Esophagus muscularis mucosa (tissue), 4 donors: Measurements from ENCODE around the gene ZNF180. TPM values are rescaled to one million over a fixed set of nuclear protein-coding genes. Genes with fewer than 3 reads are reported as not detected.

Experiments used
- DNase-seq: peaks from one replicate; pipeline ENCODE4 v3.0.0-alpha.2; 2017; ENCODE audit errors: extremely low spot score
- H3K27ac ChIP-seq, 4 donors: fragments of 200-600 bp; sonication (generic); replicated peaks in 1 of 4; 1 replicate in 3 of 4; 2 replicates in 1 of 4; pipeline ENCODE4 v1.5.1; 2016 to 2019; ENCODE audit warnings: mild to moderate bottlenecking in 1 of 4
- H3K27me3 ChIP-seq, 4 donors: fragments of 200-600 bp; sonication (generic); one replicate each; pipeline versions ENCODE4 v1.5.1 to v1.6.0; 2016 to 2019
- H3K36me3 ChIP-seq, 4 donors: fragments of 200-600 bp; sonication (generic); one replicate each; pipeline ENCODE4 v1.5.1; 2016 to 2019
- H3K4me1 ChIP-seq, 4 donors: fragments of 200-600 bp; sonication (generic); one replicate each; pipeline ENCODE4 v1.5.1; 2016 to 2019
- H3K4me3 ChIP-seq, 4 donors: fragments of 200-600 bp; sonication (generic); 1 replicate in 2 of 4; 2 replicates in 2 of 4; pipeline ENCODE4 v1.5.1; 2016 to 2019; ENCODE audit warnings: mild to moderate bottlenecking in 4 of 4, moderate library complexity in 1 of 4
- H3K9me3 ChIP-seq, 4 donors: fragments of 200-600 bp; sonication (generic); 1 replicate in 3 of 4; 2 replicates in 1 of 4; pipeline ENCODE4 v1.5.1; 2016 to 2019
- CTCF ChIP-seq, 3 experiments: fragments of 200-600 bp in 2 of 3; fragments of 450-650 bp in 1 of 3; sonication (generic) in 2 of 3; IDR thresholded peaks; one replicate each; pipeline ENCODE4 v1.5.1; 2017 to 2019; ENCODE audit warnings: antibody characterized with exemption in 3 of 3, mild to moderate bottlenecking in 2 of 3, moderate library complexity in 1 of 3
- EP300 ChIP-seq: sonication (generic); formaldehyde crosslinking; IDR thresholded peaks from one replicate; pipeline ENCODE4 v1.6.1; 2017; ENCODE audit warnings: antibody characterized with exemption
- POLR2A ChIP-seq: fragments of 450-650 bp; IDR thresholded peaks from one replicate; pipeline ENCODE4 v1.6.1; 2017; ENCODE audit warnings: antibody characterized with exemption, moderate library complexity, mild to moderate bottlenecking, low read depth
- POLR2AphosphoS5 ChIP-seq, 2 donors: sonication (generic); formaldehyde crosslinking; IDR thresholded peaks; one replicate each; pipeline ENCODE4 v1.6.1; 2017; ENCODE audit warnings: antibody characterized with exemption in 2 of 2
- WGBS: methylation state at CpG from one replicate; pipeline ENCODE4 v1.1.5; 2018; 5-methylcytosine and 5-hydroxymethylcytosine counted together
- intact Hi-C: fragments of 100-400 bp; cut with DNase I; formaldehyde crosslinking; loops from one replicate; pipeline ENCODE4 v1.15.1; 2023
- total RNA-seq, 4 donors: library from RNA; depleted of rRNA; stranded (reverse); fragments of >200 nt; gene quantifications; one replicate each; pipeline versions ENCODE4 v1.1.0 to v1.2.1, GENCODE V29; 2016

The ZNF180 gene
- total RNA-seq, 4 donors from 2014 or later, result 3.8 to 16.5 (median 8.1) TPM

GRCh38 chr19:44525721-44526430 lies 25.6 kb upstream of the ZNF180 start:
- Histone ChIP-seq H3K27me3 (peaks cover 0 to 28% (median 0%) of the 10 kb centered on the region in 4 donors), H3K4me3 (no peak overlapping the region), H3K4me1 (no peaks in the 10 kb centered on the region), H3K36me3 (no peaks in the 10 kb centered on the region), H3K27ac (no peak overlapping the region), H3K9me3 (peaks cover 0 to 2% (median 0%) of the 10 kb centered on the region in 4 donors)
- intact Hi-C loops, result no loop called here
- DNase-seq, result no peak
- WGBS, result 40% methylated on average over 4 of the region's 4 CpGs
- TF ChIP-seq POLR2AphosphoS5 (IDR thresholded peaks at IDR 0.05), result no peak
- TF ChIP-seq POLR2A, result no peak
- no peak for TF ChIP-seq CTCF (IDR thresholded peaks at IDR 0.05)
- TF ChIP-seq EP300, result no peak

- intact Hi-C loops, result no loop called here
- WGBS, result 94% methylated on average over 2 of the region's 2 CpGs
- Histone ChIP-seq H3K36me3 (no peaks in the 10 kb centered on the region), H3K27ac (no peak overlapping the region), H3K9me3 (peaks cover 0 to 6% (median 0%) of the 10 kb centered on the region in 4 donors), H3K27me3 (peaks cover 0 to 15% (median 0%) of the 10 kb centered on the region in 4 donors), H3K4me3 (no peak overlapping the region), H3K4me1 (no peaks in the 10 kb centered on the region)
- TF ChIP-seq CTCF (IDR thresholded peaks at IDR 0.05), result no peak
- no peak for TF ChIP-seq EP300
- TF ChIP-seq POLR2A, result no peak
- TF ChIP-seq POLR2AphosphoS5 (IDR thresholded peaks at IDR 0.05), result no peak
- DNase-seq, result no peak
These were observed 21.0 kb upstream of the ZNF180 start for GRCh38 chr19:44521370-44521769.

- Histone ChIP-seq H3K9me3 (peaks cover 0 to 4% (median 0%) of the 10 kb centered on the region in 4 donors), H3K27me3 (peaks cover 0 to 36% (median 0%) of the 10 kb centered on the region in 4 donors), H3K4me3 (no peak overlapping the region), H3K36me3 (no peaks in the 10 kb centered on the region), H3K4me1 (no peaks in the 10 kb centered on the region), H3K27ac (no peak overlapping the region)
- 74% methylated on average over 7 of the region's 7 CpGs for WGBS
- no peak for DNase-seq
- intact Hi-C loops, result no loop called here
- TF ChIP-seq POLR2A (no peak), CTCF (IDR thresholded peaks at IDR 0.05) (no peak), POLR2AphosphoS5 (IDR thresholded peaks at IDR 0.05) (no peak), EP300 (no peak)
These were observed 16.8 kb upstream of the ZNF180 start for GRCh38 chr19:44517146-44517545.

- TF ChIP-seq POLR2AphosphoS5 (IDR thresholded peaks at IDR 0.05) (no peak), CTCF (IDR thresholded peaks at IDR 0.05) (no peak), EP300 (no peak), POLR2A (no peak)
- Histone ChIP-seq H3K36me3 (no peaks in the 10 kb centered on the region), H3K27me3 (peaks cover 0 to 36% (median 0%) of the 10 kb centered on the region in 4 donors), H3K9me3 (peaks cover 0 to 4% (median 0%) of the 10 kb centered on the region in 4 donors), H3K4me3 (no peak overlapping the region), H3K4me1 (no peaks in the 10 kb centered on the region), H3K27ac (no peak overlapping the region)
- intact Hi-C loops, result no loop called here
- DNase-seq, result no peak
- 100% methylated on average over 1 of the region's 1 CpG for WGBS
These were observed 15.6 kb upstream of the ZNF180 start for GRCh38 chr19:44515907-44516306.
